HG02642 (cell line): ENCODE data around the gene ZNF300.
"Not testable (repeated sequence)": the region's sequence is repeated elsewhere in the genome, so short reads cannot be mapped to it uniquely, and the experiment has no call there.

ENCODE experiments used
- ATAC-seq: cut with Tn5 transposase; IDR thresholded peaks from one replicate; pipeline ENCODE4 v1.9.1; 2021; ENCODE audit warnings: mild to moderate bottlenecking; ENCODE audit not compliant: unreplicated experiment, poor library complexity

The ZNF300 gene

DNA sequence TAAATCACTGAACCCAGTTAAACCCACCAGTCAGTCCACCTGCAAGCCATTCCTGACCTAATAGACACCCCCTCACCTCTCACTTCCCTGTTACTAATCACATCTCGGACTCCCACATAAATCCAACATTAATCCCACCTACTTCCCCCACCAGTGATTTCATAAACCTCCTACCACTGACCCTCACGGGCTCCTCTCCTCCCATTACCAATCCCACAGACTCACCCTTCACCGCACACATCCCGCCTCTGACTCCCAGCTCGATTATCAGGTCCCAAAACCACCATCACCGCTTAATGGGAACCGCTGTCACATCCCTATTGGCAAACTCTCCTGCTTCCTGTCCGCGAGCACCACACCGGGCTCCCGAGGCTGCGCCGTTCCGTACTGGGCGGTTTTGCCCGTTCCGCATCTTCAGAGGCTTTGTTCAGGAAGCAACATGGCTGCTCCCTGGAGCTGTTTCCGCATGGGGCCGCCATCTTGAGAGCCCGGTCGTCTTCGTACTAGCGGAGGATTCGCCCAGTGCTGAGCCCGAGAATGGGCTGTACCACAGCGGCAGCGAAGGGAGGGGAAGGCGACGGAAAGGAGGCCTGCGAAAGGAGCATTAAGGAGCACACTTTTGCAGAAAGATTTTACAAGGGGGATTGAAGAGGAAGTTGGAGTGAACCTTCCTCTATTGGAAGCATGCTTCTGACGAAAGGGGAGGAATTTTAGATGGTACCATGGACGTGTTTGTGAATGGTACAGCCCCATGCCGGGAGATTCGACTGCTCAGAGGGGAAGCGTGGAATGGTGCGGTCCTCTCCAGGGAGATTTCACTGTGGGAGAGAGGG is at the start of gene ZNF300:
Gene ZNF300 (minus strand): TSS at position 502 of the 833 bp plus-strand sequence. CDS start 1,825 bp downstream, outside the sequence.
- ATAC-seq: no peak

DNA sequence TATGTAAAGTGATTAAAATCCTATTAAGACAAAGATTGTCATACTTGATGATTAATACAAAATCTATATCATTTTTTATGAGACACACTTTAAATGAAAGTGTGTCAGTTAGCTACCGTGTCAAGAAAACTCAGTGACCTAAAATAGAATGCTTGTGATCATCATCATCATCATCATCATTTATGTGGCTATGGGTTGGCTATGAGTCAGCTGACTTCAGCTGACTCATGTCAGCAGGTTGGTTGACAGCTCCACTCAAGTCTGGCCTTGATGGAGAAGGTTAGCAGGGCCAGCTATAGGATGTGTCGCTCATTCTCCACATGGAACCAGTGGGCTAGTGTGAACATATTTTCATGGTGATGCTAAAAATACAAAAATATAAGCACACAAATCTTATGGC is 43.8 kb upstream of the ZNF300 start:
- ATAC-seq: no peak

DNA sequence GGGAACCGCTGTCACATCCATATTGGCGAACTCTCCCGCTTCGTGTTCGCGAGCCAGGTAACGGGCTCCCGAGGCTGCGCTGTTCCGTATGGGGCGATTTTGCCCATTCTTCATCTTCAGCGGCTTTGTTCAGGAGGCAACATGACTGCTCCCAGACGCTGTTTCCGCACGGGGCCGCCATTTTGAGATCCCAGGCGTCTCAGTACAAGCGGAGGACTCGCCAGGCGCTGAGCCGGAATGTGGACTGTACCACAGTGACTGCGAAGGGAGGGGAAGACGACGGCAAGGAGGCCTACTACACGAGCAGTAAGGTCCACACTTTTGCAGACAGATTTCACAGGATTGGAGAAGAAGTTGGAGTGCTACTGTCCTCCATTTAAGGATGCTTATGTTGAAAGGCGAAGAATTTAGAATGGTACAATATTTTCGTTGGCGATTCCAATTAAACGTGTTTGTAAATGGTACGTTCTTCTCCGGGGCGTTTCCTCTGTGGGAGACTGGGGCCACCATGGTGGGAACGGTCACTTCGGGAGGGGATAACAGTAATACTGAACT is 41.6 kb upstream of the ZNF300 start:
- ATAC-seq: no peak

DNA sequence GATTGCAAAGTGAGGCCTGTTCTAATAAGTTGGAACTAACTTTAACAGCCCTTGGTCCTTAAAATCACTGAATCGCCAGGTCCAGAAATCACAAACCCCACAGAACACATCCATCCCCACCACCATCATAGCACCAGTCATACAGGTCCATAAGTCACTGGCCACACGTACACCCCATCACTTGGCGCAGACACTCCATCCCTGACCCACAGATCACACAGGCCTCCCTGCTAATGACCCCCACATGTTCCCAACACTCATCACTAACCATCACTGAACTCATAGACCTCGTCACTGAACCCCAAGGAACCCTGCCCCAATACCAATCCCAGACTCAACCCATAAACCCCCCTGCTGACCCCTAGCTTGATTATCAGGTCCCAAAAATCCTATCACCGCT is 41.2 kb upstream of the ZNF300 start:
- ATAC-seq: no peak

DNA sequence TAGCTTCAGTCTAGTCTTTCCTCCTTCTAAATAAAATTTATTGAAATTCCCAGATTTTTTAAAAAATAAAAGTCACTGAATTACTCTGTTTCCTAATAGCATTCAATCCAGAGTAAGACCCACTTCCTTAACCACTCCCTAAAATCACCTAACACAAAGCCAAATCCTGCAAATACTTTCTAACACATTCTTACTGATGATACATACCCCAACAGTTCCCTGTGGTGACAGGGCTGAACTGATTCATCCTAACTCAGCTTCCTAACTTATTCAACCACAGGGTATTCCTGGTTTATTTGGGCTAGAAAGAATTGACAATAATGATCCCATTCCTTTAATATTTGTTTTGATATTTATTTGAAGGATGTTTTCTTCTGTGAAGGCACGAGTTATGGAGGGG is 40.7 kb upstream of the ZNF300 start:
- no peak for ATAC-seq

DNA sequence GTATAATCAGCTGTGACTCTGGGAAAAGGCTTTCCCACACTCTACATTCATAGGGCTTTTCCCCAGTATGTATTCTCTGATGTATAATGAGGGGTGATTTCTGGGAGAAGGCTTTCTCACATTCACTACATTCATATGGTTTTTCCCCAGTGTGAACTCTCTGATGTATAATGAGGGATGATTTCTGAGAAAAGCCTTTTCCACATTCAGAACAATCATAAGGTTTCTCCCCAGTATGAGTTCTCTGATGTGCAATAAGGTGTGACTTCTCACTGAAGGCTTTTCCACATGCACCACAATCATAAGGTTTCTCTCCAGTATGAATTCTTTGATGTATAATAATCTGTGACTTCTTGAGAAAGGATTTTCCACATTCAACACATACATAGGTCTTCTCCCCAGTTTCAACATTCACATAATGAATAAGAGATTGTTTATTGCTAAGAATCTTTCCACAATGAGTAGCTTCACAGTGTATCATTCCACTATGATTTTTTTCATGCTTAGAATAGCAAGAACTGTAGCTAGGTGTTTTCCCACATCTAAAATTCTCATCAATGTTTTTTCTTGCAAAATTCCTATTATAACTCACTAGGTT is 26.7 kb upstream of the ZNF300 start:
- no peak for ATAC-seq

DNA sequence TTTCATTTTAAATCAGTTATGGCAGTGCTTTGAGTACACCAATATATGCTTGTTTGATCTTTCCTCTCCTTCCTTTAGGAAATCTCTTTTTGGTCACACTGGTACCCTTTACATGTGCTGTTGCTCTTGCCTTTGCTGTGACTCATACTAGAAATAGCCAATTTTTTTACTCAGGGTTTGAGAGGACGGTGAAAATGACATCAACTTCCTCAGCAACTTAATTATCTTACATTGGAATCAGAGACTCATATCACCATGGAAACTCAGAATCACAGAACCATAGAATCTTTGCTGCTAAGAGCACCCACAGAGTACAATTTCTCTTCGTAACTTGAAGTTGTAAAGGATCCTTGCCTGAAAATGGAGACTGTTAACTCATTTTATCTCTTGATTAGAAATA is 13.8 kb upstream of the ZNF300 start:
- ATAC-seq: no peak

DNA sequence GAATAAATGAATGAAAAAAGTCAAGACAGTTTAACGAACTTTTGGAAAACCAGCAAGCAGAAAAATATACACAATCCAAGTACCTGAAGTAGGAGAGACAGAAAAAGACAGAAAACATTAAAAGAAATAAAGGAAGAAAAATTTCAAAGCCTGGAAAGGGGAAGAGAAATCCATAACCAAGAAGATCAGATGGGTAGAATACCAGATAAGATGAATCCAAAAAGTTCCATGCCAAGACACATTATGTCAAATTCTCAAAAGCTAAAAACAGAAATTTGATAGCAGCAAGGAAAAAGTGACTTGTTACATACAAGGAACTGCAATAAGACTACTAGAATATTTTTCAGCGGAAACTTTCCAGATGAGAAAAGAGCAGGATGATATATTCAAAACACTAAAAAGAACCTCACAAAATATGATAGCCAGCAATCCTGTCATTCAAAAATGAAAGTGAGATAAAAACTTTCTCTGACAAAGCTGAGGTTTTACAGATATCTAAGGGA is 7.6 kb upstream of the ZNF300 start:
- no peak for ATAC-seq

DNA sequence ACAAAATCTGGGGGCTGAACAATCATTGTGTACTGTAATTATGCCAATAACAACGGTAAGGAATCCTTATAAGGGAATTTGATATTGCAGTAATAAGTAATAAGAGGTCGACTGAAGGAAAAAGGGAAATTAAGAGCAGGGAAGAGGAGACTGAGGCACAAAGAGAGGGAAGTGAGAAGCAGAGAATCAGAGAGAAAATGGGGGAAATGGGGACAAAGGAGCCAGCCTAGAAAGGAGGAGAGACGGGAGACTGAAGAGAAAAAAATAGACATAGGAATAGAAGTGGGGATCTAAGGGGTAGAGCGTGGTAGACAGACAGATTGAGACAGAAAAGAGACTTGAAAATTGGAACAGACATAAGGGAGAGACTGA is 518 bp upstream of the ZNF300 start:
- ATAC-seq: no peak

DNA sequence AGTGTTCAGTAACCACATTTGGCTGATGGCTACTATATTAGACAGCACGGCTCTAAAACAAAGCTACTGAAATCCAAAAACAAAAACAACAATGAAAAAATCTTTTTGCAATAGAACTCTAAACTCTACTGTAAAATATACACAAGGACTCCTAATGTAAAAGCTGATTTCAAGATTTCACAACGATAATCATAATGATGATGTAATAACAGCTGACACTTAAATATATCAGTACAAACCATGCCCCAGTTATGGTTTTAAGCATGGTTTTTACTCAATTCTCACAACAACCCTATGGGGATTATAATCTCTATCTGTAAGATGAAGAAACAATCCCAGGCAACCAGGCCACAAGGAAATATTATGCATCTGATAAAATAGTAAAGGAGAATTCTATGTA is 3.3 kb downstream of the ZNF300 start:
- no peak for ATAC-seq

DNA sequence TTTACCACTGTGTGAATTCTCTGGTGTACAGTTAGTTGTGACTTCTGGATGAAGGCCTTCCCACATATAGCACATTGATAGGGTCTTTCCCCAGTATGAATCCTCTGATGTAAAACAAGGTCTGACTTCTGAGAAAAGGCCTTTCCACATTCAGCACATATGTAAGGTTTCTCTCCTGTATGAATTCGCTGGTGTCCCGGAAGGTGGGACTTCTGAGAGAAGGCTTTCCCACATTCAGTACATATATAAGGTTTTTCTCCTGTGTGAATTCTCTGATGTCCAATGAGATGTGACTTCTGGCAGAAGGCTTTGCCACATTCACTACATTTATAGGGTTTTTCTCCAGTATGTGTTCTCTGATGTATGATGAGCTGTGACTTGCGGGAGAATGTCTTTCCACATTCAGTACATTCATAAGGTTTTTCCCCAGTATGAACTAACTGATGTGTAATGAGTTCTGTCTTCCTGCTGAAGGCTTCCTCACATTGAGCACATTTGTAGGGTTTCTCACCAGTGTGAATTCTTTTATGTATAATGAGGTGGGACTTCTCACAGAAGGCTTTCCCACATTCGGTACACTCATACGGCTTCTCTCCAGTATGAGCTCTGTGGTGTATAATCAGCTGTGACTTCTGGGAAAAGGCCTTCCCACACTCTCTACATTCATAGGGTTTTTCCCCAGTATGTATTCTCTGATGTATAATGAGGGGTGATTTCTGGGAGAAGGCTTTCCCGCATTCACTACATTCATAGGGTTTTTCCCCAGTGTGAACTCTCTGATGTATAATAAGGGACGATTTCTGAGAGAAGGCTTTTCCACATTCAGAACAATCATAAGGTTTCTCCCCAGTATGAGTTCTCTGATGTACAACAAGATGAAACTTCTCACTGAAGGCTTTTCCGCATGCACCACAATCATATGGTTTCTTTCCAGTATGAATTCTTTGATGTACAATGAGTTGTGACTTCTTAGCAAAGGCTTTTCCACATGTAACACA is 9.1 kb downstream of the ZNF300 start:
- no peak for ATAC-seq

DNA sequence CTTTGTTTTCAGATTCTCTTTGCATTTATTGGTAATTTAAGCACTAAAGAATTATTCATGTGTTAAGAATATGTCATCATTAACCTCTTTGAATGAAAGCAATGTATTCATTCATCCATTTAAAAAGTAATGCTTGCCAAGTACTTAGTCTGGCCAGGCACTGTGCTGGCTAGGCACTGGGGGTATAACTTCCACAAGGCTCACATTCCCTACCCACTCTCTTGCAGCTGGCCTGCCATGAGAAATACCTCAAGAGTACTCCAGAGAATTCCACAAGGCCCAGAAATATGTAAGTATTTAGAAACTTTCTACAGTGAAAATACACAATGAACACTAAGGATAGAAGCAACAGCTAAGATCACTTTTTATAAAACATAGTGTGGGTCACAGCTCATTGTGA is 25.4 kb downstream of the ZNF300 start:
- no peak for ATAC-seq

DNA sequence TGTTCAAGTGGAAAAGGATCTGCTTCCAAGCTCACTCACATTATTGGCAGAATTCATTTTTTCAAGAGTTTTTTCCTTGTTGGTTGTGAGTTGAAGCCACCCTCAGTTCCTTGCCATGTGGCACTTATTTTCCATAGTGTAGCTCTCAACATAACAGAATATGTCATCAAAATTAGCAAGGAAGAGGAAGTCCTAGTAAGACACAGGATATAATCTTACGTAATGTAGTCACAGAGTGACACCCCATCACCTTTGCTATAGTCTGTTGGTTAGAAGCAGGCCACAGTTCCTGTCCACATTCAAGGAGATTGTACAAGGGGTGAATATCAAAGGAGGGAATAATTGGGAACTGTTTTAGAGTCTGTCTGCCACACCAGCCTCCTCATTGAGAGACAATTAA is 42.7 kb downstream of the ZNF300 start:
- ATAC-seq: no peak

DNA sequence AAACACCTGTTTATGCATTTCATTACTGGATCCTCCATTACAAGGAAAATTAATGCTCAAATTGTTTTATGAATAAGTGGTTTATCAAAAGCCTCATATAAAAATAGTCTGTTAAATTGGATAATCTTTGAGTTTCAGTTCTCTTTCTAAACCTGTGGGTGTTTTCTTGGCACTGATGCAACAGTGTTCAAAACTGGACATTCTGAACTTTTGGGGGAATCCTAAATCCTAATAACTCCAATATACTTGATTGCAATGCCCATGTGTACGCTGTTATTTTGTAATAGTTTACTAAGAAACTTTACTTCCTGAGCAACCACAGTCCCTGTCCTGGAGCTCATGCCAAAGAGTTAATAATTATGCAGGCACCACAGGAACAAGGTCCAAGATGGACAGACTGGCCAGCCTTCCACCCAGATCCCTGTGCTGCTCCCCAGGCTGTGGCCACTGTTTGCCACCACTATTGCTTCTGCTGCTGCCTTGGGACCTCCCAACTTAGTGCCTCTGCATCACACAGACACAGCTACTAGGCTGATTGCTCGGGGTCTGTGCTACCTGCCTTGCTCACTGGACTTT is 44.4 kb downstream of the ZNF300 start:
- ATAC-seq: no peak

DNA sequence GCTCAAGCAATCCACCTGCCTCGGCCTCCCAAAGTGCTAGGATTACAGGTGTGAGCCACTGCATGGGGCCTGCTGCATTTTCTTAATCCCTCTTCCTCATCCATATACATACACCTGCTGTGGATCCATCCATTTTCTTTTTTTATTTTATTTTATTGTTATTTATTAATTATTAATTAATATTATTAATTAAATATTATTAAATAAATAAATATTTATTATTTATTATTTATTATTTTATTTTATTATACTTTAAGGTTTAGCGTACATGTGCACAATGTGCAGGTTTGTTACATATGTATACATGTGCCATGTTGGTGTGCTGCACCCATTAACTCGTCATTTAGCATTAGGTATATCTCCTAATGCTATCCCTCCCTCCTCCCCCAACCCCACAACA is 48.1 kb downstream of the ZNF300 start:
- not testable (repeated sequence) for ATAC-seq

DNA sequence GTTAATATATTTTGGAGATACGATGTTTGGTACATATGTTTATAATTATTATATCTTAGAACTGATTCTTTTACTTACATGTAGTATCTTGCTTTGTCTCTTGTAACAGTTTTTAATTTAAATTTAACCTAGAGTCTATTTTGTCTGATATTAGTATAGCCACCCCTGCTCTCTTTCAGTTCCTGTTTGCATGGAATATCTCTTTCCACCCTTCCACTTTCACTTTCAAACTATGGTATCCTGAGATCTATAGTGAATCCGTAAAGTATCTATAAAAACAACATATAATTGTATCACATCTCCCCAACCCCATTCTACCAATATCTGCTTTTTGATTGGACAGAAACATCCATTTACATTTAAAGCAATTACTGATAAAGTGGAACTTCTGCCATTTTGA is 51.2 kb downstream of the ZNF300 start:
- no peak for ATAC-seq

DNA sequence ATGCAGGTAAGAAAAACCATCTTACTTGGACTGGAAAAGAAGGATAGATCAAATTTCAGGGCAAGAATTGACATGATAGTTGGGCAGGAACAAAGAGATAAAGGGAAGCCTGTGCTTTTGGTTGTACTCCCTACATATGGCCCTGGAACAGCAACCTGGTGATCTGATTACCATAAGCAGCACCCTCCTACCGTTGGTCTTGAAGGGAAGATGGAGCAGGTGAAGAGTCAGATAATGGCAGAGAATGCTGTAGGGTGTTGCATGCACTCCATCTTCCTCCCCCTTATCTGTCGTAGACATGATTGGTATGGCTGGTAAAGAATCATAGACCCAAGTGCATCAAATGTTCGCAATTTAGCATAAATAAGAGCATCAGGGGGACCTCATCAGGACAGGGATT is 53.7 kb downstream of the ZNF300 start:
- no peak for ATAC-seq

DNA sequence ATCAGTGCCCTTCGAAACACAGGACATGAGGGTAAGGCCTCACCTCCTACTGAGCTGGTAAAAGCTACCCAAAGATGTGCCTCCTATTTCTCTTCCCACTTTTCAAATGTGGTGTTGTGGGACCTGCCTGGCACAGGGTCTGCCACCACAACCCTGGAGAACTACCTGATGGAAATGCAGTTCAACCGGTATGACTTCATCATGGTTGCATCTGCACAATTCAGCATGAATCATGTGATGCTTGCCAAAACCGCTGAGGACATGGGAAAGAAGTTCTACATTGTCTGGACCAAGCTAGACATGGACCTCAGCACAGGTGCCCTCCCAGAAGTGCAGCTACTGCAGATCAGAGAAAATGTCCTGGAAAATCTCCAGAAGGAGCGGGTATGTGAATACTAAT is 56.5 kb downstream of the ZNF300 start:
- ATAC-seq: no peak

DNA sequence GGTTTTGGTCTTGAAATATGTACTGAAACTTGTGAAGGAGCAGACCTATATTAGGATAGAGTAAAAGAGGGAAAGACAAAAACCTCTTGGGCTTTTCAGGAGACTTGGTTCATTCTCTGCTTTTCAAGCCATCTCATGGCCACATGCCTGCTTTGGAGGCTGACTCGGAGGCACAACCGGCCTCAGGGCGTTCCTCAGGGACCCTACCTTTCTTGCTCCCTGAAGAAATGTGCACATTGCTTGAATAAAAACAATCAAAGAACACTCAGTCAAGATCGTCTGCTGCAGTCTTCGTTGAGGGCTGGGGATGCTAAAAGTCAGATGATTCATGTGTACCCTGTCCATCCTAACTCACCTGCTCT is 57.5 kb downstream of the ZNF300 start:
- ATAC-seq: no peak

DNA sequence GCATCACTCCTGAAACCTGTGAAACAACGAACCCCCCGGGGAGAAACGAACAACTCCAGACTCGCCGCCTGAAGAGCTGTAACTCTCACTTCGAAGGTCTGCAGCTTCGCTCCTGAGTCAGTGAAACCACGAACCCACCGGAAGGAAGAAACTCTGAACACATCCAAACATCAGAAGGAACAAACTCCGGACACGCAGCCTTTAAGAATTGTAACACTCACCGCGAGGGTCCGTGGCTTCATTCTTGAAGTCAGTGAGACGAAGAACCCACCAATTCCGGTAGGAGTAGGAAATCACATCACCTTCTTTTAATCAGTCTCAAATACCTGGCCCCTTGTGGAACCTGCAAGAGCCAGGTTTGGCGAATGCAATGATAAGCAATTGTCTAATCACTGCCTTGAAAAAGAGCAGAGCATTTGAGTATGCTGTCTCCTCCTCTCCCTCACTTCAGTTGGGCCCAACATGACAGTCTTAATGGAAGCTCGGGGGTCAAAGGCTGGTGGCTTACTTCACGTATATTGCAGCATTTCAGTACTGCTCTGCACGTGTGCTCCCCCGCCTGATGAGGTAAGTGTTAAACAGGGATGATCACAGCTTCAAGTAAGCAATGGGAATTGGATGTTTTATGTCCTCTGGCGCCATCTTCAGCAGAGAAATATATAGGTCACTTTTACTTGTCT is 58.0 kb downstream of the ZNF300 start:
- ATAC-seq: peak; percentile 88
